GM12873 (cell line): Measurements from ENCODE around the gene FASN.

ENCODE experiments used
- CTCF ChIP-seq: IDR thresholded peaks from 2 replicates; pipeline ENCODE4 v1.5.1; 2012; ENCODE audit warnings: low read depth, mild to moderate bottlenecking, moderate library complexity, low read length, control low read depth; ENCODE audit not compliant: insufficient read depth; ENCODE audit errors: missing control alignments

FASN gene

GRCh38 chr17:82065638-82066303 is 32.3 kb downstream of the FASN start, which contains the start of gene DUS1L:
Gene DUS1L (minus strand): TSS chr17:82065804. CDS start chr17:82065059, 745 bp downstream.
- TF ChIP-seq CTCF = no peak

- no peak for TF ChIP-seq CTCF
Observed at GRCh38 chr17:82065193-82065637, 32.8 kb downstream of the FASN start.

GRCh38 chr17:82064433-82065192 is 33.4 kb downstream of the FASN start:
- no peak for TF ChIP-seq CTCF

GRCh38 chr17:82063424-82064415 is 34.3 kb downstream of the FASN start:
- no peak for TF ChIP-seq CTCF

GRCh38 chr17:82062984-82063368 is 35.1 kb downstream of the FASN start:
- no peak for TF ChIP-seq CTCF

- TF ChIP-seq CTCF = no peak
Observed at GRCh38 chr17:82062076-82062983, 35.7 kb downstream of the FASN start.
